ENCODE results near the gene CCDC194. TPM values are rescaled to one million over a fixed set of nuclear protein-coding genes. Genes with fewer than 3 reads are reported as not detected.

CCDC194 gene
- total RNA-seq, 2 experiments from 2014 or later: 4.9 to 7.0 TPM

- DNase-seq: peak; percentile 20
Measured at GRCh38 chr19:17404621-17405249, 10.7 kb upstream of the CCDC194 start.

GRCh38 chr19:17404015-17404414 is 10.0 kb upstream of the CCDC194 start:
- no peaks in the 10 kb centered on the region for H3K27me3 Mint-ChIP-seq
- POLR2A ChIA-PET: interaction anchor here (0.7 to 5.7 kb wide), 6 partner anchors 9 to 119 kb away, joined by 3 to 62 read pairs (median 7); partner anchors contain the start of genes CCDC194 and MVB12A
- H3K9me3 Mint-ChIP-seq: no peaks in the 10 kb centered on the region
- peaks cover 31% of the 10 kb centered on the region for H3K4me1 Mint-ChIP-seq
- peaks cover 69% of the 10 kb centered on the region for H3K36me3 Mint-ChIP-seq (ENCODE audit: low read depth)
- peak overlapping the region; percentile 93 for H3K4me3 Mint-ChIP-seq
- H3K27ac Mint-ChIP-seq: peak overlapping the region; percentile 98
- CTCF ChIA-PET: interaction anchor here (1.0 to 2.0 kb wide), 4 partner anchors 9 to 62 kb away, joined by 4 to 8 read pairs (median 5); partner anchors contain the start of genes CCDC194 and MVB12A
- peak; percentile 27 for DNase-seq

More at GRCh38 chr19:17404621-17405249, 10.7 kb upstream of the CCDC194 start:
- ChIA-PET CTCF (interaction anchor here (0.9 to 2.8 kb wide), 7 partner anchors 11 to 100 kb away, joined by 3 to 14 read pairs (median 5); partner anchors contain the start of genes CCDC194 and MVB12A), POLR2A (interaction anchor here (0.6 to 5.7 kb wide), 17 partner anchors 8 to 820 kb away, joined by 3 to 62 read pairs (median 5); partner anchors contain the start of genes BABAM1, CCDC194, DDA1 and MVB12A)
- Mint-ChIP-seq H3K27ac (peak overlapping the region; percentile 98), H3K27me3 (no peaks in the 10 kb centered on the region), H3K4me3 (peak overlapping the region; percentile 93), H3K9me3 (no peaks in the 10 kb centered on the region), H3K4me1 (peaks cover 34% of the 10 kb centered on the region), H3K36me3 (ENCODE audit: low read depth) (peaks cover 70% of the 10 kb centered on the region)

- POLR2A ChIA-PET: interaction anchor here (0.6 to 3.2 kb wide), 6 partner anchors 9 to 119 kb away, joined by 3 to 23 read pairs (median 4); partner anchors contain the start of genes CCDC194, DDA1 and MVB12A
- Mint-ChIP-seq H3K4me3 (peak overlapping the region; percentile 93), H3K27ac (peak overlapping the region; percentile 98), H3K9me3 (no peaks in the 10 kb centered on the region), H3K4me1 (peaks cover 29% of the 10 kb centered on the region), H3K27me3 (no peaks in the 10 kb centered on the region), H3K36me3 (ENCODE audit: low read depth) (peaks cover 73% of the 10 kb centered on the region)
- CTCF ChIA-PET: interaction anchor here (0.6 to 2.0 kb wide), 7 partner anchors 8 to 63 kb away, joined by 3 to 8 read pairs (median 5); partner anchors contain the start of genes CCDC194 and MVB12A
- peak; percentile 67 for DNase-seq
Measured at GRCh38 chr19:17402982-17403855, 9.2 kb upstream of the CCDC194 start.

- no peaks in the 10 kb centered on the region for H3K27me3 Mint-ChIP-seq
- DNase-seq: no peak
- H3K36me3 Mint-ChIP-seq (ENCODE audit: low read depth): peaks cover 71% of the 10 kb centered on the region
- no peak overlapping the region for H3K4me3 Mint-ChIP-seq
- H3K27ac Mint-ChIP-seq: no peak overlapping the region
- peaks cover 22% of the 10 kb centered on the region for H3K4me1 Mint-ChIP-seq
- CTCF ChIA-PET: interaction anchor here (0.7 kb wide), 1 partner anchor 98 kb away, joined by 3 read pairs; no protein-coding TSS in a partner anchor
- POLR2A ChIA-PET: no interaction called here
- no peaks in the 10 kb centered on the region for H3K9me3 Mint-ChIP-seq
Measured at GRCh38 chr19:17401628-17402027, 7.6 kb upstream of the CCDC194 start.

- Mint-ChIP-seq H3K4me1 (peaks cover 31% of the 10 kb centered on the region), H3K36me3 (ENCODE audit: low read depth) (peaks cover 58% of the 10 kb centered on the region), H3K27ac (no peak overlapping the region), H3K4me3 (no peak overlapping the region), H3K9me3 (no peaks in the 10 kb centered on the region), H3K27me3 (no peaks in the 10 kb centered on the region)
- DNase-seq: no peak
- CTCF ChIA-PET: interaction anchor here (0.7 to 1.9 kb wide), 2 partner anchors 13 to 619 kb away, joined by 3 to 6 read pairs; no protein-coding TSS in a partner anchor
- POLR2A ChIA-PET: interaction anchor here (1.5 kb wide), 1 partner anchor 9 kb away, joined by 5 read pairs; no protein-coding TSS in a partner anchor
Measured at GRCh38 chr19:17398902-17399527, 5.0 kb upstream of the CCDC194 start.

DNA sequence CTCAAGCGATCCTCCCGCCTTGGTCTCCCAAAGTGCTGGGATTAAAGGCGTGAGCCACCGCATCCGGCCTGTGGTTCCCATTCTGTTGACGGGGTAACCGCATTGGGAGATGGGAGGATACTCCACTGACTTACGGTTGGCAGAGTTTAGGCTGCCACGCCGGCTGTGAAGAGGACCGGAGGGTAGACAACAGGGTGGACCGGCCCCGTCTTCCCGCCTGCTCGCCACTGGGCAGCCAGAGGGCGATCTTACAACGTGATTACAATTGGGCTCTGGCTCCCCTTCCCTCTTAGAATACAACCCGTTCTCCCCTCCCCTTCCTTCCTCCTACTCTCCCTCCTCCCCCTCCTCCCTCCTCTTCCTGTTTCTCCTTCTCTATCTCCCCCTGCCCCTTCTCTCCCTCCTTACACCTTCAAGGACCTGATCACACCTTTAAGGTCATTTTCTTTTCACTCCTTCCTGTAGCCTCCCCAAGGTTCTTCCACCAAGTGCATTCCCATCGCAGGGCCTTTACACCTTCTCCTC is 957 bp upstream of the CCDC194 start:
- DNase-seq: peak; percentile 80
- Mint-ChIP-seq H3K9me3 (no peaks in the 10 kb centered on the region), H3K4me3 (no peak overlapping the region), H3K36me3 (ENCODE audit: low read depth) (peaks cover 23% of the 10 kb centered on the region), H3K27ac (peak overlapping the region; percentile 72), H3K27me3 (peaks cover 10% of the 10 kb centered on the region), H3K4me1 (peaks cover 31% of the 10 kb centered on the region)
- POLR2A ChIA-PET: interaction anchor here (1.2 to 2.9 kb wide), 2 partner anchors 9 to 70 kb away, joined by 3 to 23 read pairs; partner anchors contain the start of gene BST2
- CTCF ChIA-PET: interaction anchor here (0.6 to 4.3 kb wide), 6 partner anchors 8 to 71 kb away, joined by 3 to 14 read pairs (median 4); partner anchors contain the start of gene BST2

DNA sequence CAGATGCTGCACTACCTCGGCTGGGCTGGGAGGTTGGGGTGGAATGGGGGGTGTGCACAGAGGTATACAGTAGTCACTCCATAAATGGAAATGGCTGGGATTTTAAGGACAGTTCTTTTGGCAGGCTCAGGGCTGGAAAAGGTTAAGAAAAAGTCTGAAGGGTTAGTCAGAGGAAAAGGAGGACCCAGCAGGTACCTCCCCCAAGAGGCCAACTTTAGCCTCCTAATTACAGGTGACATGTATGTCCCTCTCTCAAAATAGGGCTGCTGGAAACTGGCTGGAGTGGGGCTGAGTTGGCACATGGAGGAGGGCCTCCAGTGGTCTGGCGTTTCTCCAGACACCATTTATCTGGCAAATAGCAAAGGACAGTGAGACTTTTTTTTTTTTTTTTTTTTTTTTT is 994 bp downstream of the CCDC194 start:
- CTCF ChIA-PET: interaction anchor here (1.0 to 4.3 kb wide), 4 partner anchors 10 to 73 kb away, joined by 4 to 14 read pairs (median 5); partner anchors contain the start of gene BST2
- Mint-ChIP-seq H3K27me3 (peaks cover 25% of the 10 kb centered on the region), H3K4me1 (peaks cover 31% of the 10 kb centered on the region), H3K9me3 (no peaks in the 10 kb centered on the region), H3K4me3 (no peak overlapping the region), H3K27ac (no peak overlapping the region), H3K36me3 (ENCODE audit: low read depth) (peaks cover 18% of the 10 kb centered on the region)
- POLR2A ChIA-PET: interaction anchor here (0.7 to 2.9 kb wide), 3 partner anchors 10 to 1178 kb away, joined by 3 to 23 read pairs (median 8); partner anchors contain the start of gene BST2
- no peak for DNase-seq

GRCh38 chr19:17391371-17392151 is 2.4 kb downstream of the CCDC194 start:
- no peak for DNase-seq
- Mint-ChIP-seq H3K4me1 (peaks cover 29% of the 10 kb centered on the region), H3K27me3 (peaks cover 25% of the 10 kb centered on the region), H3K9me3 (no peaks in the 10 kb centered on the region), H3K27ac (peak overlapping the region; percentile 27), H3K36me3 (ENCODE audit: low read depth) (peaks cover 10% of the 10 kb centered on the region), H3K4me3 (peak overlapping the region; percentile 28)
- CTCF ChIA-PET: interaction anchor here (0.5 to 2.0 kb wide), 10 partner anchors 9 to 136 kb away, joined by 3 to 6 read pairs (median 3); partner anchors contain the start of genes BST2 and TMEM221
- POLR2A ChIA-PET: interaction anchor here (0.6 to 2.6 kb wide), 6 partner anchors 12 to 86 kb away, joined by 3 to 14 read pairs (median 4); partner anchors contain the start of genes BST2, DDA1 and MRPL34

DNA sequence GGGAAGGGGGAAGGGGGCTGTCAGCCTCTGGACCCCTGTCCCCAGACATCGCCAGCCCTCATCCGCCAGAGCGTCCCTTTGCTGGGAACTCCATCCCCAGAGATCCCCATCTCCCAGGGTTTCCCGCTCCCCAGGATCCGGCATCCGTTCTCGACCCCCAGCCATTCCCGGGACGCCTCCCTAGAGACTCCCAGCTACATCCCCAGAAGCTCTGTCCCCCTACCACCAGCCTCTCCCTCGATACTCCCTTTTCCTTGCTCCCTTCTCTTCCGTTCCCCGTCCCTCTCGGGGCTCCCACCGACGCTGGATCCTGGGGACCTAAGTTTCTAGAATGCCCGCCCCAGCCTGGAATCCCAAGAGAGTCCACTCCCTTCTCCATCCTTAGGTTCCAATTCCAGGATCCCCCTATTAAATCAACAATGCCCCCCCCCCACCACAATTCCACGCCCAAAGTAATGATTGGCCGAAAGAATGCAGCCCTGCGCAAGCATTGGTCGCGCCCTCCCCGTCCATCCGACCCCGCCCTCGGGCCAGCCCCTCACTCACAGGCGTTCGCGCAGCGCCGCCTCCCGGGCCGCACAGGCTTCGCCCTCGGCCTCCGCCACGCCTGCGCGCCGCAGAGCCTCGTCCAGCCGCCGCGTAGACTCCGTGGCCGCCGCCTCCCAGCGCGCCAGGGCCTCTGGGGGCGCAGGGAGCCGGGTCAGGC is 3.2 kb downstream of the CCDC194 start:
- Mint-ChIP-seq H3K4me1 (peaks cover 27% of the 10 kb centered on the region), H3K36me3 (ENCODE audit: low read depth) (peaks cover 10% of the 10 kb centered on the region), H3K9me3 (no peaks in the 10 kb centered on the region), H3K27me3 (peaks cover 27% of the 10 kb centered on the region), H3K4me3 (peak overlapping the region; percentile 76), H3K27ac (no peak overlapping the region)
- DNase-seq: peak; percentile 86
- CTCF ChIA-PET: interaction anchor here (0.6 to 2.0 kb wide), 6 partner anchors 8 to 172 kb away, joined by 3 to 6 read pairs (median 3); partner anchors contain the start of gene BST2
- POLR2A ChIA-PET: interaction anchor here (1.4 to 2.6 kb wide), 5 partner anchors 9 to 86 kb away, joined by 4 to 14 read pairs (median 5); partner anchors contain the start of genes BST2, DDA1 and MRPL34

DNA sequence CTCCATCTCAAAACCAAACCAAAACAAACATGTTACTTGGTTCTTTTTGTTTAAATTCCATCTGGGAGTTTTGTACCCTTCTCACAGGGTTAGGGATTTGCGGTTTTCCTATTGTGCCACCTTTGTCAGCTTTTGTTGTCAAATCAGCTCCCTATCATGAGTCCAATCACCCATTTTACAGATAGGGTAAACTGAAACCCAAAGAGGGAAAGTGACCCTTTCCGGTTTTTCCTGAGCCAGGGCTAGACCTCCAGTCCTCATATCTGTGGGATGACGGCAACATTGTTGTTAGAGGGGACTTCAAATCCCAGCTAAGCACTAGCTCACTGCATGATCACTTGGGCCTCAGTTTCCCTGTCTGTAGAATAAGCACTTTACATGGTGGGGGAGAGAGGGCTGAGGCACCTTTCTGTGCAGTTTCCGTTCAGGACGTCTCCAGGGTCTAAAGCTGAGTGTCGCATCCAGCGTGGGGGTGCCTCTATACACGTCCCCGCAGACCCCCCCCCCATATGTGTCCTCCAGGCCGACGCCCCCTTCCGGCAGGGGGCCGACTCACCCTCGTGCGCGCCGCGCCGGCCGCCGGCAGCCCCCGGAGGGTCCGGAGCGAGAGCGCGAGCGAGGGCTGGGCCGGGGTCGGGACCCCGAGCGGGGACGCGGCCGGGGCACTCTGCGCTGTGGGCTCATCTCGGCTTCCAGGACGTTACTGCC is 3.9 kb downstream of the CCDC194 start:
- Mint-ChIP-seq H3K27me3 (peaks cover 27% of the 10 kb centered on the region), H3K4me3 (peak overlapping the region; percentile 76), H3K9me3 (no peaks in the 10 kb centered on the region), H3K36me3 (ENCODE audit: low read depth) (peaks cover 6% of the 10 kb centered on the region), H3K4me1 (peaks cover 22% of the 10 kb centered on the region), H3K27ac (no peak overlapping the region)
- no peak for DNase-seq
- POLR2A ChIA-PET: interaction anchor here (1.4 to 2.5 kb wide), 2 partner anchors 10 to 15 kb away, joined by 5 to 14 read pairs; partner anchors contain the start of gene BST2
- CTCF ChIA-PET: interaction anchor here (0.6 to 2.5 kb wide), 7 partner anchors 11 to 173 kb away, joined by 3 to 9 read pairs (median 7); partner anchors contain the start of genes BST2 and MVB12A
